Measurements from ENCODE around the gene IPO4. TPM values are rescaled to one million over a fixed set of nuclear protein-coding genes. Genes with fewer than 3 reads are reported as not detected.
A peak's percentile ranks its signal among the peaks of the same experiment; 100 is the strongest.

IPO4 gene
- total and polyA plus RNA-seq, 2 of the 13 experiments (the other 11 are each of a cell fraction or from before 2014, with no cell fraction given) = 39.0 to 179 TPM

- TF ChIP-seq PHF21A (CRISPR knock-in tag; IDR thresholded peaks at IDR 0.05) = peak; percentile 95; the same call in 1 of the 2 replicates
- peak; percentile 81; the same call in 1 of the 2 replicates for TF ChIP-seq ZNF740 (CRISPR knock-in tag; IDR thresholded peaks at IDR 0.05)
- TF ChIP-seq PAF1 (CRISPR knock-in tag; IDR thresholded peaks at IDR 0.05) = peak; percentile 99
- peak; percentile 98 for TF ChIP-seq RELA (CRISPR knock-in tag; IDR thresholded peaks at IDR 0.05)
- no peak; the same call in 1 of the 2 replicates for TF ChIP-seq ZNF563 (CRISPR knock-in tag; IDR thresholded peaks at IDR 0.05)
- peak; percentile 70; the same call in 1 of the 2 replicates for TF ChIP-seq ARID3A (IDR thresholded peaks at IDR 0.05; ENCODE audit: low read depth, low read length)
- TF ChIP-seq YY1 (IDR thresholded peaks at IDR 0.05; ENCODE audit: insufficient read depth, insufficient replicate concordance, low read depth, low read length) = peak; percentile 82
- peak; percentile 95 for TF ChIP-seq THAP11 (CRISPR knock-in tag; IDR thresholded peaks at IDR 0.05)
- peak; percentile 56; the same call in 1 of the 2 replicates for TF ChIP-seq BRF2 (CRISPR knock-in tag; IDR thresholded peaks at IDR 0.05)
- TF ChIP-seq DNMT1 (CRISPR knock-in tag; IDR thresholded peaks at IDR 0.05) = no peak; the same call in 1 of the 2 replicates
- no peak; the same call in none of the 2 replicates for TF ChIP-seq ZBTB37 (CRISPR knock-in tag; IDR thresholded peaks at IDR 0.05)
- TF ChIP-seq ZNF441 (CRISPR knock-in tag; IDR thresholded peaks at IDR 0.05; ENCODE audit: borderline replicate concordance) = peak; percentile 88; the same call in 1 of the 2 replicates
- peak; percentile 100 for TF ChIP-seq KDM4B (CRISPR knock-in tag; IDR thresholded peaks at IDR 0.05)
- no peak; the same call in 1 of the 2 replicates for TF ChIP-seq ZNF616 (CRISPR knock-in tag; IDR thresholded peaks at IDR 0.05; ENCODE audit: low read depth)
- peak; percentile 100 for TF ChIP-seq TSC22D2 (CRISPR knock-in tag; IDR thresholded peaks at IDR 0.05; ENCODE audit: borderline replicate concordance)
- TF ChIP-seq ZNF614 (CRISPR knock-in tag; IDR thresholded peaks at IDR 0.05; ENCODE audit: borderline replicate concordance) = peak; percentile 100
- TF ChIP-seq ZNF207 (IDR thresholded peaks at IDR 0.05; ENCODE audit: borderline replicate concordance) = peak; percentile 78; the same call in 1 of the 2 replicates
- TF ChIP-seq MBNL3 (CRISPR knock-in tag; conservative IDR thresholded peaks at IDR 0.05) = no peak
- peak; percentile 98 for TF ChIP-seq ZNF878 (CRISPR knock-in tag; IDR thresholded peaks at IDR 0.05)
- no peak for TF ChIP-seq ZNF30 (CRISPR knock-in tag; IDR thresholded peaks at IDR 0.05)
- no peak for TF ChIP-seq ZNF296 (CRISPR knock-in tag; conservative IDR thresholded peaks at IDR 0.05)
- no peak for TF ChIP-seq FOXA1 (IDR thresholded peaks at IDR 0.05)
- TF ChIP-seq FOXA1 (CRISPR knock-in tag; IDR thresholded peaks at IDR 0.05) = peak; percentile 81
- no peak for TF ChIP-seq TCF7 (IDR thresholded peaks at IDR 0.05; ENCODE audit: low read depth)
- TF ChIP-seq ZNF138 (CRISPR knock-in tag; IDR thresholded peaks at IDR 0.05; ENCODE audit: low read depth) = peak; percentile 63; the same call in 1 of the 2 replicates
Observed at GRCh38 chr14:24160850-24161804, 27.5 kb downstream of the IPO4 start, which contains the start of gene IRF9 (continued).

All from HepG2 (cell line).